ENCODE data around the gene CKM.
"Not testable (repeated sequence)": the region's sequence is repeated elsewhere in the genome, so short reads cannot be mapped to it uniquely, and the experiment has no call there.

Gene CKM

DNA sequence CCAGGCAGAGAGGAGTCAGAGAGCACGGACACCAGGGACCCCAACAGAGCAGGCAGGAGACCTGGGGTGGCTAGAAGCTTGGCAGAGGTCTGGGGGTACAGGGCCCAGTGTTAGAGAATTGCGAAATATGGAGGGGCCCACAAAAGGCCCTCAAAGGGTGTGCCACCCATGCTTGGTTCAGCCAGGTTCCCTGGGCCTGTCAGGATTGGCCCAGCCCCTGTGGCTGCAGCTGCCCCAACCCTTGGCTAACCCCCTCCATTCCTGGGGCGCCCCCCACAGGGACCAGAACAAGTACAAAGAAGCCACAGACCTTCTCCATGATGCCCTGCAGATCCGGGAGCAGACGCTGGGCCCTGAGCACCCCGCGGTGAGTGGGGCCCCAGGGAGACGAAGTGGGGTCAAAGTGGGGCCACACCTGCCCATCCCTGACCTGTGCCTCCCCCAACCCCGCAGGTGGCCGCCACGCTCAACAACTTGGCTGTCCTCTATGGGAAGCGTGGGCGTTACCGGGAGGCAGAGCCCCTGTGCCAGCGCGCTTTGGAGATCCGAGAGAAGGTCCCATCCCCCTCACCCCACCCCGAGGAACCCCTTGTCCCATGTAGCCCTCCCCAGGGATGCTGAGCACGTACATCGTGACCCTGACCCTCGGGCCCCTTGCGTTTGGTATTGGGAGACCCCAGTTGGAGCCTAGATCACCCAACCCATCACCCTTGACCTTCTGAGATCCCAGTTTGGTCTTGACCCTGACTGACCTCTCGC lies 25.9 kb upstream of the CKM start:
- no peak for DNase-seq

DNA sequence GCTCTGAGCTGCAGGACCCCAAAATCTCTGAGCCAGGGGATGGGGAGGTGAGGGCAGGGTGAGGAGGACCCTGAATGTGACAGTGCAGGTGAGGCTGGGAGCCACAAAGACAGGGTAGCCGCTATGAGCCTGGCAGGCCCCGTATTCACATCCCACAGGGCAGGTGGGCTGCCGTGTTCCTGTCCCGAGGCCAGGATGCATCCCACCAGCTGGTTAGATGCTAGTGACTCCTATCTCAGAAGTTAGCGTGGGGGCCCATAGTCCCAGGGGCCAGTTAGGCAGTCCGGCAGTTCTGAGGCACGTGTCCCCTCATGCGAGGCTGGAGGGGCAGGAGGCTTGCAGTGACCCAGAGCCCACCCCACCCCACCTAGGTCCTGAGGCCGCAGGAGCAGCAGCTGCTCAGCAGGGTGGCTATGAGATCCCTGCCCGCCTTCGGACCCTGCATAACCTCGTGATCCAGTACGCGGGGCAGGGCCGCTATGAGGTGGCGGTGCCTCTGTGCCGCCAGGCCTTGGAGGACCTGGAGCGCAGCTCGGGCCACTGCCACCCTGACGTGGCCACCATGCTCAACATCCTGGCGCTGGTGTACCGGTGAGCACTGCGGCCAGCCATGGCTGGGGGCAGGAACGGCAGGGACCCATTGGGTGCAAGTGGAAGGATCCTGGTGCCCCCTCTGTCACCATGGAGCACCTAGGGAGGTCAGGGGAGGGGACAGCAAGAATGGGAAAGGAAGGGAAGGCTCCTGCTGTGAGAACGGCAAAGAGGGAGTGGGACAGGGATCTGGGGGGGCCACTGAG lies 25.1 kb upstream of the CKM start:
- DNase-seq: no peak

DNA sequence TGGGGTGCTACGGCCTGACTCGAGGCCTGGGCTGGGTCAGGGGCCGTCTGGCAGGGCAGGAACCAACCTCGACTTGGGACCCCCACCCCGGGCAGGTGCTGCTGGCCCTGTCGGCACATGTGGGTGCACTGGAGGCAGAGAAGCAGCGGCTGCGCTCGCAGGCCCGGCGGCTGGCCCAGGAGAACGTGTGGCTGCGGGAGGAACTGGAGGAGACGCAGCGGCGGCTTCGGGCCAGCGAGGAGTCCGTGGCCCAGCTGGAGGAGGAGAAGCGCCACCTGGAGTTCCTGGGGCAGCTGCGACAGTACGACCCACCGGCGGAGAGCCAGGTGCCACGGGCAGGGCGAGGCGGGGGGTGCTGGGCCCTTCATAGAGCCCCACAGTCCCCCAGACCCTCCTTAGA lies 23.8 kb upstream of the CKM start:
- no peak for DNase-seq

DNA sequence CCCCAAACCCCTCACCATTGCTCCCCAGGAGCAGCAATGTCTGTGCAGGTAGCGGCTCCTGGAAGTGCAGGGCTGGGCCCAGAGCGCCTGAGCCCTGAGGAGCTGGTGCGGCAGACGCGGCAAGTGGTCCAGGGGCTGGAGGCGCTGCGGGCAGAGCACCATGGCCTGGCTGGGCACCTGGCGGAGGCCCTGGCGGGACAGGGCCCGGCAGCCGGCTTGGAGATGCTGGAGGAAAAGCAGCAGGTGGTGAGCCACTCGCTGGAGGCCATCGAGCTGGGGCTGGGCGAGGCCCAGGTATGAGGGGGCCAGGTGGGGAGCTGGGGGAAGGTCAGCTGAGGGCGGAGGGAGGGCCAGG lies 22.8 kb upstream of the CKM start:
- no peak for DNase-seq

DNA sequence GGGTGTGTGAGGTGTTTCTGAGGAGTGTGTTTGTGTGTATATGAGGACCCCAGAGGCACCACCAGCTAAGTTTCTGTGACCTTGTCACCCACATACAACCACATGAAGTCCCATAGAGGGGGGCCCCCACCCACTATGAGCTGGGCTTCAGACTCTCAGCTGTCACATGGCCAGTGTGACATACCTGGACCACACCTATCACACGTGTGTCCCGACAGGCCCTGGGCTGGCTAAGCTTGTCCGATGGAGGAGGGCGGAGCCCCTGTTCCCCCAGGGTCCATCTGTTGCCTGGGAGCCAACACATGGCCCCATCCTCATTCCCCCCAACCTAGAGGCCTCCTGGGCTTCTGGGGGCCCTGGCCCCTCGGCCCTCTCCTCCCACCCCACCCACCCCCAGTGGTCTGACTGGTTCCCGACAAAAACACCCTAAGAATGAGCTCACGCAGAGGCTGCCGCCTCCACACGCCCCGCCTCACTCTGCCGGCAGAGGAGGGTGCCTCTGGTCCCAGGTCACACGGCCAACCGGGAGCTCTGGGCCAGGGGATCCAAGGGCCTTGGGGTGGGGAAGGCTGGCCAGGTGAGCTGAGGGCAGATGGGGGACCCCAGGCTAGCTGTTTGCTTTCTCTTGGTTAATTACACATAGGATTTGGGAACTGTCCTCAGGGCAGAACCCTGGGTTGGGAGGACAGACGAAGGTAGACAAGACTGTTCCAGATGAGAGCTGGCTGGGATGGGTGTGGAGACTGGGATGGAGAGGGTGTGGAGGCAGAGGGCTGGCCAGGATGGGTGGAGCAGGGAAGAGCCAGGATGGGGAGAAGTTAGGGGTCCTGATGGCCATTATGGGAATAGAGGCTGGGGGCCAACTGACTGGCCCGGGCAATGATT lies 22.2 kb upstream of the CKM start:
- DNase-seq: no peak

DNA sequence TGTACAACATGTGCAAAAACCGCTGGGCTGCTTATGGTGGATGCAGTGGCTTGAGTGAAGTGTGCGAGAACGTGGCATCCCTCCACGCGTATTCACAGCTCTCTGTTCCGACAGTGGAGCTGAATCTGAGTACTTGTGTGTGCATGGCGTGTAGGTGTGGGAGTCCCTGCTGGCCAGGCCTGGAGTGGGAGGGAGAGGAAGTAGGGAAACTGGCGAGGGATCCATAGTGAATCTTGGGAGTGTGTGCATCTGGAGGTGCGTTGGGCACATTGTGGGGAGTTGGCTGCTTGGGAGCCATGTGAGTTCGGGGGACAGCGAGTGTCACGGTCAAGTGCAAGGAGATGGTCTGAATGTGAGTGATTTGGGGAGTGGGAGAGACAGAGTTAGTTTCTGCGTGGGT lies 20.2 kb upstream of the CKM start:
- no peak for DNase-seq

DNA sequence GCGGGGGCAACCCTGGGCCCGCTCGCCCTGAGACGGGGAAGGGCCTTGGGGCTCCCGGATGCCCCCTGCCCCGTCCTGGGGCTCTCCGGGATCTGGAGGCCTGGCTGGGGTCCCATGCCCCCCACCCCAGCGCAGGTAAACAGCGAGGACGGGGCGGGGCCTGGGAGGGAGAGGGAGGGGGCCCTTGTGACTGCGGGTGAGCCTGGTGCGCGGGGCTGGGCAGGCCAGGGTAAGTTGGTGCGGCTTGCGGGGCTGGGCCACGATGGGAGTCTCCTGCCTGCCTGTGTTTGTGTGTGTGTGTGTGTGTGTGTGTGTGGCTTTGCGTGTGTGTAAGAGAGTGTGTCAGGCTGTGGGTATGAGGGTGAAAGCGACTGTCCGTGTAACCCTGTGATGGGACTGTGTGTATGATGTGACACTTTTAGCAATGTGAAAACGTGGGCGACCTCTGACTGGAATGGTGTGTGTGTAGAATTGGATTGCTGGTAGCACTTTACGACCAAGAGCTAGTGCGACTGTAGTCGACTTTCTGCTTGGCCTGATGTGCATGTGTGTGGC lies 18.3 kb upstream of the CKM start:
- DNase-seq: no peak

DNA sequence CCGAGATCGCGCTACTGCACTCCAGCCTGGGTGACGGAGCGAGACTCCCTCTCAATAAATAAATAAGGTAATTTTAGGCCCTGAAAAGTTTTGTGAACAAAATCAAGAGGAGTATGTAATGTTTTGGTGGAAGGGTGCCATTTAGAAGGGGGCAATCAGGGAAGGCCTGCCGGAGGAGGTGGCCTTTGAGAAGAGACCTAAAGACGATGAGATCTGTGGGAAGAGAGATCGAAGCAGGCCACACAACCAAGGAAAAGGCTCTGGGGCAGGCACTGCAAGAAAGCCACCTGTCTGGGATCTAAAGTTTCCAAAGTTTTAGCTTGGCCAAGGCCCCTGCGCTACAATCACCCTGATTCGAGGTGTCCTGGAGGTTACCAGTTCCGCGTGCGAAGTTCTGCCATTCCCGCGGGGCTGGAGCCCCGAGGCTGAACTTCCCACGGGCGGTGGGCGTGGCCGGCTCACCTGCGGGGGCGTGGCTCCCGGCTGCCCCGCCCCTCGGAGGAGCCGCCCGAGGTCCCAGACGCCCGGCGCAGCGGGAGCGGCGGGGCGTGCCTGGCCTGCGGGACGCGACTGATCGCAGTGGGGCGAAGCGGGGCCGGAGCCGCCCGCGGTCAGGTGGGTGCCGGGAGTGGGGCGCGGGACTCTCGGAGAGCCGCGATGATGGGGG lies 17.7 kb upstream of the CKM start, which contains the start of gene KLC3:
TSS of gene KLC3 (plus strand) at position 519 of the 667 bp plus-strand sequence. CDS start 4,792 bp downstream, outside the sequence.
- DNase-seq: no peak

DNA sequence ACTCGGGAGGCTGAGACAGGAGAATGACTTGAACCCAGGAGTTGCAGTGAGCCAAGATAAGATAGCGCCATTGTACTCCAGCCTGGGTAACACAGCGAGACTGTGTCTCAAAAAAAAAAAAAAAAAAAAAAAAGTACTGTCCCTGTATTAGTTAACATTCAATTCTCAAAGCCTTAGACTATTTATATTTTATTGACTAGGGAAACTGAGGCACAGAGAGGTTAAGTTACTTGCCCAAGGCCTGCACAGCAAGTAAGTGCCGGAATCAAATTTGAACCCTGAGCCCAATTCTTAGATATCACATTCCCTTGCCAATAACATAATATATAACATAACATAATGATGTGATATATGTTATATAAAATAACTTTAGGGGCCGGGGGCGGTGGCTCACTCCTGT lies 17.0 kb upstream of the CKM start:
- DNase-seq: no peak

DNA sequence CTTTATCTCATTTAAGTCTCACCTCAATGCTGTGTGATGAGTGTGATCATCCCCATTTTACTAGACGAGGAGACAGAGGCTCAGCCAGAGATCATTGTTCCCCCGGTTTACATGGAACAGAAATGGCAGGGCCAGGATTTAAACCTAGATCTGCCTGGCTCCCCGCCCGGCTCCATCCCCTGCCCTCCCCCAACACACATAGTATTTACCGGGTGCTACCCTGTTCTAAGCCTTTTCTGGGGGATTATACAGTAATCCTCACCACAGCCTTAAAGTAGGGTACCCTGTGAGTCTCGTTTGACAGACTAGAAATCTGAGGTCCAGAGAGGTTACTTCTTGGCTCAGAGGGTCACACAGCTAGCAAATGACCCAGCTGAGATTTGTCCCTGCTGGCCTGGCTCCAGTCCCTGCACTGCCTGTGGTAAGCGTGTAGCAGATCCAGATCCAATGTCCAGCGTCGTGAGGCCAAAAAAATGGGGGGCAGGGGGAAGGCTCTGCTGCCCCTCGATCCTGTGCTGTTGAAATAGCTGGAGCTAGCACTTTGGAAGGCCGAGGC lies 14.1 kb upstream of the CKM start:
- no peak for DNase-seq

DNA sequence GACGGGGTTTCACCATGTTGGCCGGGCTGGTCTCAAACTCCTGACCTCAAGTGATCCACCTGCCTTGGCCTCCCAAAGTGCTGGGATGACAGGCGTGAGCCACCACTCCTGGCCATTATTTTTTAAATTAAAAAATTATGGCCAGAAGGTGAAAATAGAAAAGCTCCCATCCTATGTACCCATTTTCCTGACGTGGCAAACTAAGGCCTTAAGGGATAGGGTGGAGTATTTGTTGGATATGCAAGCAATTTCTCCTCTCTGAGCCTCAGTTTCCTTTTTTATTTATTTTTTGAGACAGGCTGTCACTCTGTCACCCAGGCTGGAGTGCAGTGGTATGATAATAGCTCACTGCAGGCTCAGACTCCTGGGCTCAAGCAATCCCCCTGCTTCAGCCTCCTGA lies 12.2 kb upstream of the CKM start:
- DNase-seq: not testable (repeated sequence)

DNA sequence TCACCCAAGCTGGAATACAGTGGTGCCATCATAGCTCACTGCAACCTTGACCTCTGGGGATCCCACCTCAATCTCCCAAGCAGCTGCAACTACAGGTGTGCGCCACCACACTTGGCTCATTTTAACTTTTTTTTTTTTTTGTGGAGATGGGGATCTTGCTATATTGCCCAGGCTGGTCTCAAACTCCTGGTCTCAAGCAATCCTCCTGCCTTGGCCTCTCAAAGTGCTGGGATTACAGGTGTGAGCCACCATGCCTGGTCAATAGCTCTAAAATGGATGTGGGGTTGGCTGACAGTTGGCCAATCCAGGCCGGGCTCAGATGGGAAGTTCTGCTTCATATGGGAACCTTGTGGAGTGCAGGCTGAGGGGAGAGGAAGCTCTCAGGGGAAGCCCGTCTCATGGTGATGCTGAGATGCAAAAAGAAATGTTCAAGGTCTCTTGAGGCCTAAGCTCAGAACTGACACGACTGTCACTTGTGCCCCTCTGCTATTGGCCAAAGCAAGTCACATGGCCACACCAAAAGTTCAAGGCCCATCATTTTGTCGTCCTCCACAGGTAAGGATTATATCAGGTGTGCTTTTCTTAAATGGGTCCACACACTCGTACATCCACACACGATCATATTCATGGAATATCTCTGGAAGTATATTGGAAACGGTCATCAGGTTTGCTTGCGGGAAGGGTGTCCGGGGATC lies 11.1 kb upstream of the CKM start:
- no peak for DNase-seq

DNA sequence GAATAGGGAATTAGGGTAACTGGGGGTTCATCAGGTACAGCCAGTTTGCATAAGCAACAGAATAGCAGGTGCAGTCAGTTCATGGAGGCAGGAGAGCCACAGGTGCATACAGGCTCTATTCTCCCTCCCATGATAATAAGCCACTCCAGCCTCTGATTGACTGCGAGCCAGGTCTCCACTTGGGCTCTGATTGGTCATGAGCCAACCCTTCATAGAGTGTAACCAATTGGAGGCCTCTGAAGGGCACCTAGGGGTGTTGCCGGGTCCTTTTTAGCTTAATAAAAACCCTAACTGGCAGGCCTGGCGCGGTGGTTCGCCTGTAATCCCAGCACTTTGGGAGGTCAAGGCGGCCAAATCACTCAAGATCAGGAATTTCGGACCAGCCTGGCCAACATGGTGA lies 8.7 kb upstream of the CKM start:
- DNase-seq: no peak

DNA sequence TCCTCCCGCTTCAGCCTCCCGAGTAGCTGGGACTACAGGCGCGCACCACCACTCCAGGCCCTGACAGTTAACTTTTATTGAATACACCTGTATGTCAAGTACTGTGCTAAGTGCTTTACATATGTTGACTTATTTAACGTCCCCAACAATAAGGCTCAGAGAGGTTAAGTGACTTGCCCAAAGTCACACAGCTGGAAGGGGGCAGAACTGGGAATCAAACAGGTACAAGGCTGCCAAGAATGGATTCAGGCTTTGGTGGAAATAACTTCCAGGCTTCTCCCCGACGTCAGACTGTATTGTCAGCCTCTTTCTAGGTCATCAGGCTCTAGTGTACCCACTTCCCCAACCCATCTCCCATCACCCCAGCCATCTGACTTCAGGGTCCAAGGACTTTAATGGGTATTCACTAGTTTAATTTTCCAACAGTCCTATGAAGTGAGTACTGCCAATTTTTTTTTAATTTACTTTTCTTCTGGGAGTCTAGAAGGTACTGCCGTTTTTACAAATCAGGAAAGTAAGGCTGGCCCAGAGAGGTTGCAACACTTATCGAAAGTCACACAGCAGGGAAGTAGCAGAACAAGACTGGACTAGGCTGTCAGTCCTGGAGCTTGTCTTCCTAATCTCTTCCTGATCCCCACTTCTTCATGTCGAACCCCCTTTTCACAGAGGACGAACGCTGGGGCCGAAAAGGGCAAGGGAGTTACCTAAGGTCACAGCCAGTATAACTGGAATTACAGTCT lies 4.9 kb upstream of the CKM start:
- DNase-seq: no peak

DNA sequence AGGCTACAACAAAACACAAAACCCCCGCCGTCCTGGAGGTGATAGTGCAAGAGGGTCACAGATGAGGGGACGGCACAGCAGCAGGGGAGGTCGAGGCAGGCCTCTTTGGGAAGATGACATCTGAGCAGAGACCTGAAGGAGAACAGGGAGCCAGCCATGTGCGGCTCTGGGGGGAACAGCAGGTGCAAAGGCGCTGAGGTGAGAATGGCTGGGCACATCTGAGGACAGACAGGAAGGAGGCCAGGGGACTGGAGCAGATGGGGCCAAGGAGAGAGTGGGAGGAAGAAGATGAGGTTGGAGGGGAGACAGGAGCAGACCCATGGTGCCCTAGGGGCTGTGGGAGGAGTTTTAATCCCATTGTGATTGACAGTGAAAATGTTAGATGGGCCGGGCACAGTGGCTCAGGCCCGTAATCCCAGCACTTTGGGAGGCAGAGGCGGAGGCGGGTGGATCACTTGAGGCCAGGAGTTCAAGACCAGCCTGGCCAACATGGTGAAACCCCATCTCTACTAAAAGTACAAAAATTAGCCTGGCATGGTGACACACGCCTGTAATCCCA lies 1.8 kb upstream of the CKM start:
- no peak for DNase-seq

DNA sequence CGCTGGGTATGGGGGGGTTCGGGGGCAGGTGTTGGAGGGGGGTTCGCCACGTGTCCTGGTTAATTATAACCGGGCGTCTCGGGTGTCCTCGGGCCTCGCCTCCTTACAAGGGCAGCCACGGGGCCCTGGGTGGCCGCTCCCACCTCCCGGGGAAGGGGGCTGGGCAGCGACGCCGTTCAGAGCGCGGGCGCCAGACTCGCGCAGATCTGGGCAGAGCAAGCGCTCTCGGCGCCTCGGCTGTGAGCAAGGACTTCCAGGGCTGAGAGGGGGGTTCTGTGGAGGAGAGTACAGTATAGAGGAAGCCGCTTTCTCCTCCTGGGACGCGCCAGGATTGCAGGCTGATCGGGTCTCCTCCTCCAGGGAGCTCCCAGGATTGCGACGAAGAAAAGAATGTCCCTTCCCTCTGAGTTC lies 1.0 kb upstream of the CKM start:
- no peak for DNase-seq

DNA sequence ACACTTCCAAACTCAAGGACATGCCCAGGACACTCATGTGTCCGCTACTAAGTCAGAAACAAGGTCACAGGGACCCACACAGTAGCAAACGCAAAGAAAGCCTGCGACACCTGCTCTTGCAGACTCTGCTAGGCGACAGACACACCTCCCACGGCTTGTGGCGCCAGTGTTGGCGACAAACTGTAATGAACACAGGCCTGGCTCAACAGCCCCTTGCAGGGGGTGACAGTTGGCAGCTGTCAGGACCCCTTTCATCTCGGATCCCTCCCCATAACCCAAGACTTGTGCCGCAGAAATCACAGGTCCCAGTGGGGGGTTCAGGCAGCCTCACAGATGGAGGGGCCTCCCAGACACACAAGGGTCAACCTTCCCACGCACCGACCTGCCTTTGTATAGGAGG lies 364 bp downstream of the CKM start:
- no peak for DNase-seq

DNA sequence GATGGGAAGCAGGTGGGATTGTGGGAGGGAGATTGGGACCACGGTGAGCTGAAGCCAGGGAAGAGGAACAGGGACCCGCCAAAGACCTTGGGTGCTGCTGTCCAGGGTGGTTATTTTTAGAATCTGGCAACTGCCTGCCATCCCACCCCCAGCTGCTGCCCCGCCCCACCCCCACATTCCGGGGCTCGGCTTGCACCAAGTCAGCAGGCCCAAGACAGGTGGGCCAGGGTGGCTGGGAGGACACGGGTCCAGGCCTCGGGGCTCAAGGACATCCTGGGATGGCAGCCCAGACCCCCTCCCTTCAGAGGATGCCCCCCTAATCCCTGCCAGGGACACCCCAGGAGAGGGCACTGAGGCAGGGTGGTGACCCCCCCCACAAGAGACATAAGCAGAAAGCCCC lies 827 bp downstream of the CKM start:
- DNase-seq: no peak

DNA sequence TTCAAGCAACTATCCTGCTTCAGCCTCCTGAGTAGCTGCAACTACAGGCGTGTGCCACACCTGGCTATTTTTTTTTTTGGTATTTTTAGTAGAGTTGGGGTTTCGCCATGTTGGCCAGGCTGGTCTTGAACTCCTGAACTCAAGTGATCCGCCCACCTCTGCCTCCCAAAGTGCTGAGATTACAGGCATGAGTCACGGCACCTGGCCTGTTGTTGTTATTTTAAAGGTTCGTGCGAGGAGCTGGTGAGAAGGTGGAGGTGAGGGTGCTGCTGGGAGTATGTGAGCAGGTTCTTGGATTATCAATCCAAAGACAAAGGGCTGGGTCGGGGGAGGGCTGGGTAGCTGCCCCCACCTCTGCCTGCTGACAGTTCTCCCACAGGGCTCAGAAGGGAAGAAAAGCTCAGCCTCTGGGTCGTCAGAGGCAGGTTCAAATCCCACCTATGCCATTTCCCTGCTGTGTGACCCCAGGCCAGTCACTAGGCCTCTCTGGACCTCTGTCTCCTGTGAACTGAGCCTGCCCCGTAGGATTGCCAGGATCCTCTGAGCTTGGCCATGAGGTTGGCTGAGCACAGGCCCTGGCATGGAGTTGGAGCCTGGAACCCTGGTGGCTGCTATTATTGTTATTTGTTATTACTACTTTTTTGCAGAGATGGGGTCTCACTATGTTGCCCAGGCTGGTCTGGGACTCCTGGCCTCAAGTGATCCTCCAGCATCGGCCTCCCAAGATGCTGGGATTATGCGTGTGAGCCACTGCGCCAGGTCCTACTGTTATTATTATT lies 1.5 kb downstream of the CKM start:
- no peak for DNase-seq

DNA sequence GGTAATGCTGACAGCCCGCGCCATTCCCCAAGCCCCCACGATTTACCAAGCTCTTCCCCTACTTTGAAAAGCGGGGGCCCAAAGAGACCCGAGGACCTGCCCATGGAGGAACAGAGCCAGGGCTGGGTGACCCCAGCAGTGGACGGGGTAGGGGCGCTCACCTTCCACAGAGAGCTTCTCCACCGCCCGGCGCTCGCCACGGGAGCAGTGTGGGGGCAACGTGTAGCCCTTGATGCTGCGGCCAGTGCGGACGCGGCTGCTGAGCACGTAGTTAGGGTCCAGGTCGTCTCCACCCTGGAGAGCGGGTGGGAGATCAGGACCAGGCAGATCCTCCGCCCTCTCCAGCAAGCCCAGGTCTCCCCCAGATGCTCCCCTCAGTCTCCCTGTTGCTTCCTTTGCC lies 7.4 kb downstream of the CKM start:
- DNase-seq: no peak

Data from Kasumi-1 (cell line).